DOHH2 (cell line): Measurements from ENCODE around the gene FBXO34.

Source experiments
- H3F3A ChIP-seq: fragments of 200-600 bp; sonication (generic), shearing (Covaris generic); 2 replicates; pipeline ENCODE4 v1.6.0; 2016; ENCODE audit warnings: antibody characterized with exemption, mild to moderate bottlenecking; ENCODE audit not compliant: control insufficient read depth, insufficient read depth
- H3K27ac ChIP-seq: fragments of 200-600 bp; sonication (generic); 2 replicates; pipeline ENCODE4 v1.5.1; 2014; ENCODE audit warnings: low read depth, mild to moderate bottlenecking, low read length, moderate library complexity
- H3K27me3 ChIP-seq: fragments of 200-600 bp; sonication (generic); 2 replicates; pipeline ENCODE4 v1.6.1; 2014; ENCODE audit warnings: mild to moderate bottlenecking, low read length, mixed read lengths; ENCODE audit not compliant: control insufficient read depth
- H3K36me3 ChIP-seq: fragments of 200-600 bp; sonication (generic); 2 replicates; pipeline ENCODE4 v1.6.1; 2014; ENCODE audit warnings: mild to moderate bottlenecking, low read length, moderate library complexity, mixed read lengths; ENCODE audit not compliant: control insufficient read depth
- H3K4me1 ChIP-seq: fragments of 200-600 bp; sonication (generic); 2 replicates; pipeline ENCODE4 v1.6.1; 2014; ENCODE audit warnings: mild to moderate bottlenecking, low read length, mixed read lengths; ENCODE audit not compliant: control insufficient read depth
- H3K4me2 ChIP-seq: fragments of 200-600 bp; sonication (generic); 2 replicates; pipeline ENCODE4 v1.6.0; 2014; ENCODE audit warnings: mild to moderate bottlenecking, low read length, moderate library complexity
- H3K4me3 ChIP-seq: fragments of 200-600 bp; sonication (generic); 2 replicates; pipeline ENCODE4 v1.5.1; 2014; ENCODE audit warnings: mild to moderate bottlenecking, low read length, mixed read lengths
- H3K79me2 ChIP-seq: fragments of 200-600 bp; sonication (generic); 2 replicates; pipeline ENCODE4 v1.6.1; 2014; ENCODE audit warnings: mild to moderate bottlenecking, low read length, mixed read lengths; ENCODE audit not compliant: control insufficient read depth
- H3K9me2 ChIP-seq: fragments of 200-600 bp; sonication (generic); replicated peaks from 2 replicates; pipeline ENCODE4 v1.6.1; 2014; ENCODE audit warnings: mild to moderate bottlenecking, low read length, mixed read lengths; ENCODE audit not compliant: control insufficient read depth
- H3K9me3 ChIP-seq: fragments of 200-600 bp; sonication (generic); 2 replicates; pipeline ENCODE4 v1.6.1; 2014; ENCODE audit warnings: antibody characterized with exemption, low read length, mixed read lengths; ENCODE audit not compliant: control insufficient read depth, insufficient read depth
- H4K20me1 ChIP-seq: fragments of 200-600 bp; sonication (generic); 2 replicates; pipeline ENCODE4 v1.6.0; 2014; ENCODE audit warnings: low read depth, mild to moderate bottlenecking, antibody characterized with exemption, low read length, moderate library complexity; ENCODE audit not compliant: control insufficient read depth, insufficient read depth
- EZH2phosphoT487 ChIP-seq: fragments of 200-600 bp; sonication (generic); IDR thresholded peaks from 2 replicates; pipeline ENCODE4 v1.6.1; 2017; ENCODE audit warnings: borderline replicate concordance, mild to moderate bottlenecking, antibody characterized with exemption, low read length, moderate library complexity, mixed read lengths
- TF ChIP-seq, protein P1 (sequence below): fragments of 200-600 bp; sonication (generic); IDR thresholded peaks from one replicate; pipeline ENCODE4 v1.5.1; 2014; ENCODE audit warnings: antibody characterized with exemption, mild to moderate bottlenecking, low read depth, low read length; ENCODE audit not compliant: poor library complexity, severe bottlenecking

Gene FBXO34

DNA sequence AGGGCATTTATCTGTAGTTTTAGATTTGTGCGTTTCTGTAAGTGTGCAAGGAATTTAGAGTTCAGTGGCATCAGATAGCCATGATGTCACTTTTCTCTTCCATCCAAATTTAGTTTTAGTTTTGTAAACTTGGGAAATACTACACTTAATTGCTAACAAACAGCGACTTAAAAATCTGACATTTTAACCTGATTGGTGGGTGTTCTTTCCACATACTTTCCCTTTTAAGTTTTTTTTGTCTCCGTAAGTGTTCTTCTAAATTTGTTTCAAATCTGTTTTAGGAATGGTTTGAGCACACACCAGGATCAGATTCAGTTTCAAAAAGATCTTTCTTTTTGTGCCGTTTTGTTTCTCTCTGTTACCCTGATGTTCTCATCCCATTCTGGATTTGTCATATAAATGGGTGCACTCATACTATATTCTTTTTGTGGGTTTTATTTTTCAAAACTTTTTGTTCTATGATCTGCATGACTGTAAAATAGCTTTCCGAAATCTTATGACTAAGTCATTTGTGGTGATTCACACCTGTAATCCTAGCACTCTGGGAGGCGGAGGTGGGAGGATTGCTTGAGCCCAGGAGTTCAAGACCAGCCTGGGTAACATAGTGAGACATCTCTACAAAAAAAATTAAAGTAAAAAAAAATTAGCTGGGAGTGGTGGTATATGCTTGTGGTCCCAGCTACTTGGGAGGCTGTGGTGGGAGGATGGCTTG is 58.9 kb downstream of the FBXO34 start:
- H3K27me3 ChIP-seq, result no peaks in the 10 kb centered on the region
- peaks cover 15% of the 10 kb centered on the region for H4K20me1 ChIP-seq
- H3K79me2 ChIP-seq, result peaks cover 76% of the 10 kb centered on the region
- no peak overlapping the region for H3K4me2 ChIP-seq
- H3K36me3 ChIP-seq, result no peaks in the 10 kb centered on the region
- no peaks in the 10 kb centered on the region for H3K9me2 ChIP-seq
- TF ChIP-seq, protein P1, sequence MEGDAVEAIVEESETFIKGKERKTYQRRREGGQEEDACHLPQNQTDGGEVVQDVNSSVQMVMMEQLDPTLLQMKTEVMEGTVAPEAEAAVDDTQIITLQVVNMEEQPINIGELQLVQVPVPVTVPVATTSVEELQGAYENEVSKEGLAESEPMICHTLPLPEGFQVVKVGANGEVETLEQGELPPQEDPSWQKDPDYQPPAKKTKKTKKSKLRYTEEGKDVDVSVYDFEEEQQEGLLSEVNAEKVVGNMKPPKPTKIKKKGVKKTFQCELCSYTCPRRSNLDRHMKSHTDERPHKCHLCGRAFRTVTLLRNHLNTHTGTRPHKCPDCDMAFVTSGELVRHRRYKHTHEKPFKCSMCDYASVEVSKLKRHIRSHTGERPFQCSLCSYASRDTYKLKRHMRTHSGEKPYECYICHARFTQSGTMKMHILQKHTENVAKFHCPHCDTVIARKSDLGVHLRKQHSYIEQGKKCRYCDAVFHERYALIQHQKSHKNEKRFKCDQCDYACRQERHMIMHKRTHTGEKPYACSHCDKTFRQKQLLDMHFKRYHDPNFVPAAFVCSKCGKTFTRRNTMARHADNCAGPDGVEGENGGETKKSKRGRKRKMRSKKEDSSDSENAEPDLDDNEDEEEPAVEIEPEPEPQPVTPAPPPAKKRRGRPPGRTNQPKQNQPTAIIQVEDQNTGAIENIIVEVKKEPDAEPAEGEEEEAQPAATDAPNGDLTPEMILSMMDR, result no peak
- TF ChIP-seq EZH2phosphoT487, result no peak
- H3F3A ChIP-seq, result peaks cover 10% of the 10 kb centered on the region
- no peak overlapping the region for H3K27ac ChIP-seq
- peaks cover 20% of the 10 kb centered on the region for H3K4me1 ChIP-seq
- no peak overlapping the region for H3K4me3 ChIP-seq
- H3K9me3 ChIP-seq, result no peaks in the 10 kb centered on the region

DNA sequence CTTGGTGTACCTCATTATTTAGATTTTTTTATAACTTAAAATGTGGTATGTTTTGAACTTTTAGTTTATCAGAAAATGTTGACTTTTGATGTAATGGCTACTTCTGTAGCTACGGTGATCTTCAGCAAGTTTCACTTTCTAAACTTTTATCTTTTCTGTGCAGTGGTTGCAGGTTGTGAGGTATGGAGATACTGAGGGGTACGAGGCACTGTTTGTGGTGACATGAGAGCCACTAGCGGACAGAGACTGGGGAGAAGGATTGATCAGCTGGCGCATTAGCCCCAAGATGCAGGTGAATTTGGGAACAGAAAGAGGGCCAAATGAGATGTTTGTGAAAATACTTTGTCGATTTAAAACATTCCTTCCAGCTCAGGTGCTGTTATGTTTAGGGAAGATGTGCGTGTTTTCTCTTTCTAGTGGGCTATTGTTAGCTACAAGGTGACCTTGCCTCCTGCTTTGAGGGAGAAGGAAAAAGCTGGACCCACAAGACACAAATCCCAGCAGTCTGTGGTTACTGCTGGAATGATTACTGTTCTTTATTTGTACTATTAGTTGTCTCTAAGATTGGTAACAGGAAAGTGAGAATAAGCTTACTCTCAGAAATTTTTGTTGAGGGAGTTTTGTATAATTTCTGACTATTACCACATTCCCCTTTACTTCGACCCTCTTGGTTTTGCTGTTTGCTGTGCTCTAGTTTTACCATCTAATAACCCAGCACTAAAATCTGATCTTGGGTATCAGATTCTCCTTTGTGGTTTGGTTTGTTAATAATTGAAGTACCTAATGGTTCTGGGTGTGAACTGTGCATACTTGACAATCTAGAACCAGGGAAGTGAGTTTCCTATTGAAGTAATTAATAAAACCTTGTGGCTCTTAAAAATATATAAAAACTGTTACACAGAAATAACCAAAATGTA is 61.7 kb downstream of the FBXO34 start:
- H3K9me2 ChIP-seq, result no peaks in the 10 kb centered on the region
- no peak overlapping the region for H3K4me2 ChIP-seq
- H3K9me3 ChIP-seq, result no peaks in the 10 kb centered on the region
- no peak for TF ChIP-seq EZH2phosphoT487
- TF ChIP-seq, protein P1, result no peak
- peaks cover 11% of the 10 kb centered on the region for H4K20me1 ChIP-seq
- H3K27ac ChIP-seq, result no peak overlapping the region
- no peaks in the 10 kb centered on the region; the same call in 1 of the 2 replicates for H3K4me1 ChIP-seq
- peaks cover 80% of the 10 kb centered on the region for H3K79me2 ChIP-seq
- H3F3A ChIP-seq, result no peaks in the 10 kb centered on the region
- no peaks in the 10 kb centered on the region for H3K27me3 ChIP-seq
- no peak overlapping the region for H3K4me3 ChIP-seq
- H3K36me3 ChIP-seq, result no peaks in the 10 kb centered on the region

DNA sequence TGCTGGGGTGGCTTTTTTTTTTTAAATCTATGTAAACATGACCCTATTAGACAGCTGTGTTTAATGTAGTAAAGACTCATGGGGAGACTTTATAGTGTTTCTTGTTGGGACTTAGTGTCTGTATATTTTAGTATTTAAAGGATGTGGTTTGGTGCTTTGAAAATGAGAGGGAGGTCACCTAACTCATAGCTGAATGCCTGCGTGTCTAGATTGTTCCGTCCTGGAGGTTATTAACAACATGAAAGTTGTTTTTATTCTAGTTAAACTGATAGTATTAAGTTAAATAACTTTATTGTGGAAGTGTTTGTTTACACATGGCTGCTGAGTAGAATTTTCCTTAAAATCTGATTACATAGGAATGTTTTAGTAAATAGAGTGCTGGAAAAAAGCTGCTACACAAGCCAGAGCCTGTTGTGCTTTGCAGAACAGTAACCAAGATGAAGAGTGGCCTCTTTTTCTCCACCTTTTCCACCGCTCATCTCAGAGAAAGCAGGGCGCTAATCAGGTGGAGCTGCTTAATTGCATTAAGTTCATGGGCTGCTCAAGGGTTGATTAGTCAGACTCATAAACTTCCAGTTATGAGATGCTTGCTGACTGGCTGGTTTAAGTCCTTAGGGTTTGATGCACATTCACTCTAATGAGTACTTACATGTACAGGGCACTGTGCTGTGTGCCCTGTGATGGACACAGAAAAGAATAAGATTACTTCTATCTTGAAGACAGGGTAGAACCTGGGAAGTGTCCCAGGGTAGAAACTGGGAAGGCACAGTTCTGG is 62.7 kb downstream of the FBXO34 start:
- H3K9me3 ChIP-seq, result no peaks in the 10 kb centered on the region
- H3K4me1 ChIP-seq, result no peaks in the 10 kb centered on the region; the same call in 1 of the 2 replicates
- H3F3A ChIP-seq, result no peaks in the 10 kb centered on the region
- H3K27ac ChIP-seq, result no peak overlapping the region
- no peak for TF ChIP-seq EZH2phosphoT487
- TF ChIP-seq, protein P1, result no peak
- H3K4me3 ChIP-seq, result no peak overlapping the region
- H3K9me2 ChIP-seq, result no peaks in the 10 kb centered on the region
- H3K4me2 ChIP-seq, result no peak overlapping the region
- no peaks in the 10 kb centered on the region for H3K27me3 ChIP-seq
- H3K36me3 ChIP-seq, result no peaks in the 10 kb centered on the region
- peaks cover 4% of the 10 kb centered on the region; the same call in 1 of the 2 replicates for H4K20me1 ChIP-seq
- peaks cover 70% of the 10 kb centered on the region for H3K79me2 ChIP-seq
